DMS153 treated with DMSO at 0.1 percent for 48 hours (cell line): ENCODE data around the gene CASP8AP2.
"Not testable (repeated sequence)": the region's sequence is repeated elsewhere in the genome, so short reads cannot be mapped to it uniquely, and the experiment has no call there.

Source experiments
- DNase-seq: peaks from one replicate; lab custom pipeline; 2025; ENCODE audit not compliant: unreplicated experiment; lab: John Stamatoyannopoulos, UW

CASP8AP2 gene

DNA sequence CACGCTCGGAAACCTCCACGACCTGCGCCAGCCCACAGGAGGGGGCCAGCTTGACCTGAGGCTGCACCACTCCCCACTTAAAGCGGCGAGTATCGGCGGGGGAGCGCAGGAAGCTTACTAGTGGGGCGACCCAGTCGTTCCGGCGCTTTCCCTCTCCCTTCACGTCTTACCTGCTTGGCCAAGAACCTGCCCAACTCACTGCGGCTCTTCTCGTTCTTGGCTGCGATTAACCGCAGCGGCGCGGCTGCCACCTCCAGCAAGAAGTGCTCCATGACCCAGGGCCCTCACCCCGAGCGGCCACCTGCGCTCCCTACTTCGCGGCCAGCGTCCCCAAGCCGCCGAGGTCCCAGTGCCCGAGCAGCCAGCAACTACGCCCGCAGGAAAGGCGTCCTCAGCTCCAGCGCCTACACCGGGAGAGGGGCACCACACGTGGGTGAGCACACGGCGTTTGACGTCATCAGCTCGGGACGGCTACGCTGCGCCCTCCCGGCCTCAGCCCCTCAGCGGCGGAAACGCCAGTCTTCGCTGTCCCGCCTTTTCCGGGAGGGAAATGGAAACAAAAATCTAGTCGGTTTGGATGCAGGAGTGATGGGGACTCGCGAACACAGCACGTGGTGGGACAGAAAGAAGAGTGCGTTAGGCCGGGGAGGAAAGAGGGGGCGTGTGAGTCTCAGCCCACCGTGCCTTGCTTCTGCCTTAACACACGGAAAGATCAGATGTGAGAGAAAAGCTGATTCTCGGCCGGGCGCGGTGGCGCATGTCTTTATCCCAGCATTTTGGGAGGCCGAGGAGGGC lies 10.1 kb upstream of the CASP8AP2 start, which contains the start of gene MDN1:
Gene MDN1, minus strand, starts transcription at position 459 of the 795 bp plus-strand sequence. Its CDS starts 187 bp downstream, at position 272.
- peak; percentile 96 for DNase-seq

DNA sequence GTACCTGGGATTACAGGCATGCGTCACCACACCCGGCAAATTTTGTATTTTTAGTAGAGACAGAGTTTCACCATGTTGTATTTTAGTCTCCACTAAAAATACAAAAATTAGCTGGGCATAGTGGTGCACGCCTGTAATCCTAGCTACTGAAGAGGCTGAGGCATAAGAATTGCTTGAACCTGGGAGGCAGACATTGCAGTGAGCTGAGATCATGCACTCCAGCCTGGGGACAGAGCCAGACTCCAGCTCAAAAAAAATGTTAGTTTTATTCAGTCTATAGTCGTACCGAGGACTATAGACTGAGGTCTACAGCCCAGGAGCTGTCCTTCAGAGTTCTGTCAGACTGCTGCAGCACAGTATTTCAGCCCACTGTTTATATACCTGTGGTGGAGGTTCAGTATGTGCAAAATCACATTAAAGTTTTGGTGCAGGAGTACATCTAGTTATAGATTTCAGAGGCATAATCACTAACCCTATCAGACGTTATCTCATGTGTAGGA lies 3.6 kb upstream of the CASP8AP2 start:
- no peak for DNase-seq

DNA sequence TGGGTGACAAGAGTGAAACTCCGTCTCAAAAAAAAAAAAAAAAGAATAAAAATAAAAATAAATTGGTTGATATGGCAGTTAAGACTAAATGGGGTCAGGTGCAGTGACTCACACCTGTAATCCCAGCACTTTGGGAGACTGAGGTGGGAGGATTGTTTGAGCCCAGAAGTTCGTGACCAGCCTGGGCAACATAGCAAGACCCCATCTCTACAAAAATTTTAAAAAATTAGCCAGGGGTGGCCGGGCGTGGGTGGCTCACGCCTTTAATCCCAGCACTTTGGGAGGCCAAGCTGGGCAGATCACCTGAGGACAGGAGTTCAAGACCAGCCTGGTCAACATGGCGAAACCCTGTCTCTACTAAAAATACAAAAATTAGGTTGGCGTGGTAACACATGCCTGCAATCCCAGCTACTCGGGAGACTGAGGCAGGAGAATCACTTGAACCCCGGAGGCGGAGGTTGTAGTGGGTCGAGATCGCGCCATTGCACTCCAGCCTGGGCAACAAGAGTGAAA lies 1.1 kb upstream of the CASP8AP2 start:
- DNase-seq: not testable (repeated sequence)

DNA sequence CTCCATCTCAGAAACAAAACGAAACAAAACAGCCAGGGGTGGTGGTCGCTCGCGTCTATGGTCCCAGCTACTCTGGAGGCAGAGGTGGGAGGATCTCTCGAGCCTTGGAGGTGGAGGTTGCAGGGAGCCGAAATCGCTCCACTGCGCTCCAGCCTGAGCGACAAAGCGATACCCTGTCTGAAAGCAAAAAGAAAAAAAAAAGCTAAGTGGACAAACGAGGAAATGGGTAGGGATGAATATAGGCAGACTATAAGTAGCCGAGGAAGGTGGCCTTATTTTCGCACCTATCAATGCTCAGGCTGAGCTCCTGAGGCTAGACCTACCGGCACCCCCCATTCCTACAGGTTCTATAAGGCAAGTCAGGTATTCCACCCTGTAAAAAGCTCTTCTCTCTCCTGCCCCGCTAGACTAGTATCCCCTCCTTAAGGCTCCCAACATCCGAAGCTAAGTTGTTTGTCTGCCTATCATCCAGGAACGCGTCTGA lies 650 bp upstream of the CASP8AP2 start:
- peak; percentile 87 for DNase-seq

DNA sequence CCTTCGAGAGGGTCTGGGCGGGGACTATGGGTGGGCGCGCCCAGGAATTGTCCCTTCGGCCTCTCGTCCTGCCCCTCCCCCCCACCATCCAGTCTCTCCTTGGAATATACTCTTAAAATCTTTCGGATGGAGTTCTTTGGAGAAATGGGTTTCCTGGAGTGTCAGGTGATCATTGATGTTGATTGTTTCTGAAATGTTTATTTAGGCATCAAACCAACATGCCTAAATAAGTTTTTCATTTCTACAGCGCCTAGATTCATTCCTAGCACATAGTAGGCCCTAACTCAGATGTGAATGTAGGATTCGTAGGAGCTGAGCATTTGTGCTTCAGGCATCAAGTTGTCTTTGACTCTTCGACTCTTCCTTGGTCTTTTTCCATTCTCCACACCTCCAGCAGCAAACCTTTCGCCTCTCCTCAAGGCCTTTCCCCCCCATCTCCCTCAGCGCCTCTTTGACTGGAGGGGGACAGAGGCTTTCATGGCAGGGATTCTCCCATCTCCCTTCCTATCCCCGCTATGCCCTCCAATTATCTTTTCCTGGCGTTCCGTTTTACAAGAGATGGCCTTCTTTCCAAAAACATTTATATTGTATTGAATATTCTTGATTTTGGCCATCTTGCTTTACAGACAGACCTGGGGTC lies 610 bp downstream of the CASP8AP2 start:
- no peak for DNase-seq

DNA sequence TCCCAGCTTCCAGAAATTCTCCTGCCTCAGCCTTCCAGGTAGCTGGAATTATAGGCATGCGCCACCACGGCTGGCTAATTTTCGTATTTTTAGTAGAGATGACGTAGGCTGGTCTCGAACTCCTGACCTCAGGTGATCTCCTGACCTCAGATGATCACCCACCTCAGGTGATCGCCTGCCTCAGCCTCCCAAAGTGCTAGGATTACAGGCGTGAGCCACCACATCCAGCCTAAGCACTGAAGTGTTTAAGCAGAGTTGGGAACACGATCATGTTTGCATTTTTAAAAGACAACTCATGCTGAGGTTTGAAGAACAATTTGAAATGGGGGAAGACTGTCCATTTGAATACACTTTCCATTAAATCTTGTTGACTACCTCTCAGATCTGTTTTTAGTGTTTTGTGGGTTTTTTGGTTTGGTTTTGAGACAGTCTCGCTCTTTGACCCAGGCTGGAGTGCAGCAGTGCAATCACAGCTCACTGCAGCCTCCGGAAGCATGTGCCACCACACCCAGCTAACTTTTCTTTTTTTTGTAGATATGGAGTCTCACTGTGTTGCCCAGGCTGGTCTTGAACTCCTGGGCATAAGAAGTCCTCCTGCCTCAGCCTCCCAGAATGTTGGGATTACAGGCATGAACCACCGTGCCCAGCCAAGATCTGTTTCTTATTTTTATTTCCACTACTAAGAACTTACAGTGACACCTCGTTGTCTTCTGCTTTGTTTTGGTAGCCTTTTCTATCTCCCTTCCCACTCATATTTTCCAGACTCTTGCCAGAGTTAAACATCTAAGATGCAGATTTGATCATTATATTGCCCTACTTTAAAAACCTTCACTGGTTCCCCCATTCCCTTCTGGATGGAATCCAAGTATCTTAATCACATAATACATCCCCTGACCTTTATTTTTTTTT lies 5.5 kb downstream of the CASP8AP2 start:
- no peak for DNase-seq

DNA sequence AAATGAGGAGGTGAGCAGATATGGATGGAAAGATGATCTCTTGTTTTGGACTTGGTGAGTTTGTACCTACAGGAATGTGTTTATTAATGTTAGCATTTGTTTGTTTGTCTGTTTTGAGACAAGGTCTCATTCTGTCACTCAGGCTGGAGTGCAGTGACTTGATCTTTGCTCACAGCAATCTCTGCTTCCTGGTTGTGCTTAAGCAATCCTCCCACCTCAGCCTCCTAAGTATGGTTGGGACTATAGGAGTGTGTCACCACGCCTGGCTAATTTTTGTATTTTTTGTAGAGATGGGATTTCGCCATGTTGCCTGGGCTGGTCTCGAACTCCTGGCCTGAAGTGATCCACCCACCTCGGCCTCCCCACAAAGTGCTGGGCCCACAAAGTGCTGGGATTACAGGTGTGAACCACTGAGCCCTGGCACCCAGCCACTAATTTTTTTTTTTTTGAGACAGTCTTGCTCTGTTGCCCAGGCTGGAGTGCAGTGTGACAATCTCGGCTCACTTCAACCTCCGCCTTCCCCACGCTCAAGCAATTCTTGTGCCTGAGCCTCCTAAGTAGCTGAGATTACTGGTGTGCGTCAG lies 7.1 kb downstream of the CASP8AP2 start:
- no peak for DNase-seq

DNA sequence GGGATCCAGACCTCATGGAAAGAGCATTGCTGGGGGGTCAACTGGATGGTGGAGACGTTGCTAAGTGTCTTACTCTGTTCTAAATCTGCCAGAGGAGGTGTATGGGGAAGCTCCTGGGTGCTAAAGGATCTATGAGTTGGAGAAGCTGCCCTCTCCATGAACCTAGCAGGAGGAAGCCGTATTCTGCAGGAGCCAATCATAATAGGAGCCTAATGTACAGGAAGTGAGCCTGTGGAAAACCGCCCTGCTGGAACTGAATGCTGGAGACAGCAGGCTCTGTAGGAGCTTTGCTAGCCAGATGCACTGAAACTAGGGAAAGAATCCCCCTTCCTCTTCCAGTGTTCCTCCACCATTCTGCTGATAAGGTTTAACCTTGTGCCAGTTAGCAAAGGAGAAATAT lies 10.9 kb downstream of the CASP8AP2 start:
- no peak for DNase-seq

DNA sequence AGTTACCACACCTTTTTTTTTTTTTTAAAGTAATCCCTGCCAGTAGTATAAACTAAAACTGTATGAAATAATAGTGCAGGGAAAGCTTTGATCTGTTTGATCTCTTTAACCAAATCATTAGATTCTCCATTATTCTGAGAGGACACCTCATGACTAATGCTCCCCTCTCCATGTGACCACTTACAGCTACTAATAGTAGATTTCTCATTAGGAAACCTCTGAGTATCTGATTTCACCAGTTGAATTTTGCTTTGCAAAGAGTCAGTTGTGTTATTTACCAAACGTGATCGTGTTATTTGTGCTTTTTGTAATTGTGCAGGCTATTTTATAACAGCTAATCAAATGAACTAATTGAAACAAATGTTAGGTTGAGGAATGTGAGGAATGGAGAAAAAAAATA lies 12.5 kb downstream of the CASP8AP2 start:
- no peak for DNase-seq

DNA sequence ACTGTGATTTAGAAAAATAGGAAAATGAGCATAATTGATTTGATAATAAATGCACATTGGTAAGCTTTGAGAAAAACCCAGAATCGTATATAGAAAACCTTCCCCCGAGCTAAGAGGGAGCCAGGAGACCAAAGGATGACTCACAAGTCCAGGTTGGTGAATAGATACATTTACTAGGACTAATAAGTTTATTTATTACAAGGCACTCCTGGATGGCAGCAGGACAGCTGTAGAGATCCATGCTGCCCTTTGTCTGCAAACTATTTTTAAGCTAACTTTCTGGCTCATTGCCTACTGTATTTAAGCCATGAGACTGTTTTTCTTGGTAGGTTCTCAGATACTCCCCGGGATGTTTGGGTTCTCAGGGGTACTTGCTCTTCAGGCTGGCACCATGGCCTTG lies 13.4 kb downstream of the CASP8AP2 start:
- no peak for DNase-seq

DNA sequence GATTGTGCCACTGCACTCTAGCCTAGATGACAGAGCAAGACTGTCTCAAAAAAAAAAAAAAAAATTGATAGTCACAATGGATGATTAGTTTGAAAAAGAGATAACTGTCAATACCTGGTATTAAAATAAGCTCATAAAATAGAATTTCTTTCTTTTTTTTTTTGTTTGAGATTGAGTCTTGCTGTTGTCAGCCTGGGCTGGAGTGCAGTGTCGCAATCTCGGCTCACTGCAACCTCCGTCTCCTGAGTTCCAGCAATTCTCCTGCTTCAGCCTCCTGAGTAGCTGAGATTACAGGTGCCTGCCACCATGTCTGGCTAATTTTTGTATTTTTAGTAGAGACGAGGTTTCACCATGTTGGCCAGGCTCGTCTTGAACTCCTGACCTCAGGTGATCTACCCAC lies 17.8 kb downstream of the CASP8AP2 start:
- DNase-seq: not testable (repeated sequence)

DNA sequence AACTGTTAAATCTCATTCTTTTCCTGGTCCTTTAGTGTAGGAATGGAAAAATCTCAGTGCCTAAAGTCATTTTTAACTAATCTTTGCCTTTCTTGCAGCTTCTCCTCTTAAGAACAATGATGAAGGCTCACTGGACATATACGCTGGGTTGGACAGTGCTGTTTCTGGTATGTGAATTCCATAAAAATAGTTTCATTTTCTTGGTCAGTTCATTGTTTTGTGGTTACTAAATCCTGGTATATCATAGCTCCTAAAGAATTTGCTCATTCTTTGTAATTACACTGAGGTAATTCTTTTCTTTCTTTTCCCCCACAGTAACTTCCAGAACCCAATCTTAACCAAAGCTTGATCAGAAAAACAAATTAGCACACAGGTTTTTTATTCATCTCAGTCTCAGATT lies 23.4 kb downstream of the CASP8AP2 start:
- no peak for DNase-seq

DNA sequence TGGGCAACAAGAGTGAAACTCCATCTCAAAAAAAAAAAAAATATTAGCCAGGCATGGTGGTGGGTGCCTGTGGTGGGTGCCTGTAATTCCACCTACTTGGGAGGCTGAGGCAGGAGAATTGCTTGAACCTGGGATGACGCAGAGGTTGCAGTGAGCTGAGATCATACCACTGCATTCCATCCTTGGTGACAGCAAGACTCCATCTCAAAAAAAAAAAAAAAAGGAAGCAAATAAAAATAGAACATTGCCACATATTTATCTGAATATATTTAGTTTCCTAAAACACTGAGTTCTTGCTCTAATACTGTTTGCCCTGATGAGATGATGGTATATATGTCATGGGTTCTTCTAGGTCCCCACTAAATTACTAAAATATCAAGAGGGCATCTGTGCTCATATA lies 28.4 kb downstream of the CASP8AP2 start:
- no peak for DNase-seq

DNA sequence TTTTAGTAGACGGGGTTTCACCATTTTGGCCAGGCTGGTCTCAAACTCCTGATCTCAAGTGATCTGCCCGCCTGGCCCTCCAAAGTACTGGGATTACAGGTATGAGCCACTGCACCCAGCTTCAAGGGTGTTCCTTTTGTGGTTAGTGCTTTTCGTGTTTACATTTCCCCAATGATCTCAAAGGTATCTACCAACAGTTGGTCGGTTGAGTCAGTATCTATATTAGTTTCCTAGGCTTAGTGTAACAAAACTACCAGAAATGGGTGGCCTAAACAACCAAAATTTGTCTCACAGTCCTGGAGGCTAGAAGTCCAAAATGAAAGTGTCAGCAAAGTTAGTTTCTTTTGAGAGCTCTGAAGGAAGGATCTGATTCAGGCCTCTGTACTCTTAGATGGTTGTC lies 30.1 kb downstream of the CASP8AP2 start:
- no peak for DNase-seq

DNA sequence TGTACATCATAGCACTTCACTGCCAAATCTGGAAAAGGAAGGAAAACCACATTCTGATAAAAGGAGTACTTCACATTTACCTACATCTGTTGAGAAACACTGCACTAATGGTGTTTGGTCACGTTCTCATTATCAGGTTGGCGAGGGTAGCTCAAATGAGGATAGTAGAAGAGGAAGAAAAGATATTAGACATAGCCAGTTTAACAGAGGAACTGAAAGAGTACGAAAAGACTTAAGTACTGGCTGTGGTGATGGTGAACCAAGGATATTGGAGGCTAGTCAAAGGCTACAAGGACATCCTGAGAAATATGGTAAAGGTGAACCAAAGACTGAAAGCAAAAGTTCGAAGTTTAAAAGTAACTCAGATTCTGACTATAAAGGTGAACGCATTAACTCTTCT lies 32.6 kb downstream of the CASP8AP2 start:
- DNase-seq: no peak

DNA sequence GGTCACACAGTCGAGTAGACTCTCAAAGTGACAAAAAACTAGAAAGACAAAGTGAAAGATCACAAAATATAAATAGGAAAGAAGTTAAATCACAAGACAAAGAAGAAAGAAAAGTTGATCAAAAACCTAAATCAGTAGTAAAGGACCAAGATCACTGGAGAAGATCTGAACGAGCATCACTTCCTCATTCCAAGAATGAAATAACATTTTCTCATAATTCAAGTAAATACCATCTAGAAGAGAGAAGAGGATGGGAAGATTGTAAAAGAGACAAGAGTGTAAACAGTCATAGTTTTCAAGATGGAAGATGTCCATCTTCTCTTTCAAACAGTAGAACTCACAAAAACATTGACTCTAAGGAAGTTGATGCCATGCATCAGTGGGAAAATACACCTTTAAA lies 33.0 kb downstream of the CASP8AP2 start:
- no peak for DNase-seq

DNA sequence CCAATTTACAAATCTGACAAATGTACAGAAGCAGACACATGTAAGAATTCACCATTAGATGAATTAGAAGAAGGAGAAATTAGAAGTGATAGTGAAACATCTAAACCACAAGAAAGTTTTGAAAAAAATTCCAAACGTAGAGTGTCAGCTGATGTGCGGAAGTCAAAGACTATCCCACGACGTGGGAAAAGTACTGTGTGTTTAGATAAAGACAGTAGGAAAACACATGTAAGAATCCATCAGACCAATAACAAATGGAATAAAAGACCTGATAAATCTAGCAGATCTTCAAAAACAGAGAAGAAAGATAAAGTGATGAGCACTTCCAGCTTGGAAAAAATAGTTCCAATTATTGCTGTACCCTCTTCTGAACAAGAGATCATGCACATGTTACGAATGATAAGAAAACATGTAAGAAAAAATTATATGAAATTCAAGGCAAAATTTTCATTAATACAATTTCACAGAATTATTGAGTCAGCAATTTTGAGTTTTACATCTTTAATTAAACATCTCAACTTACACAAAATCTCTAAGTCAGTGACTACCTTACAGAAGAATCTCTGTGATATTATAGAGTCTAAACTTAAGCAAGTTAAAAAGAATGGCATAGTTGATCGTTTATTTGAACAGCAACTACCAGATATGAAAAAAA lies 36.5 kb downstream of the CASP8AP2 start:
- no peak for DNase-seq

DNA sequence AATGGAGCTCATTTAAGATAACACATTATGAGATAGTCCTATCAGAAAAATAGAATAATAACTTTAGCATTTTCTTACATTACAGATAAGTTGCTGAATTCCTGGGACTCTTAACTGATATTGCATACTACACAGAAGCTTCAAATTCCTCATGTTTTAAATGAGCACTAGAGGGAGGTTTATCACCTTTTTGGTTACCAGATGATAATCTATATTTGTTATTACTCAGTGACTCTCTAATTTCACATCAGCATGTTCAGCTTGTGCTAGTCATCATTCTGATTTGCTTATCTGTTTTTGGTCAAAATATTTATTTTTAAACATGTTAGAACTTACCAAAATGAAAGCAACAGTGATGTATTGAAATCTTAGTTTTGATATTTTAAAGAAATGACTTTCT lies 44.0 kb downstream of the CASP8AP2 start:
- no peak for DNase-seq

DNA sequence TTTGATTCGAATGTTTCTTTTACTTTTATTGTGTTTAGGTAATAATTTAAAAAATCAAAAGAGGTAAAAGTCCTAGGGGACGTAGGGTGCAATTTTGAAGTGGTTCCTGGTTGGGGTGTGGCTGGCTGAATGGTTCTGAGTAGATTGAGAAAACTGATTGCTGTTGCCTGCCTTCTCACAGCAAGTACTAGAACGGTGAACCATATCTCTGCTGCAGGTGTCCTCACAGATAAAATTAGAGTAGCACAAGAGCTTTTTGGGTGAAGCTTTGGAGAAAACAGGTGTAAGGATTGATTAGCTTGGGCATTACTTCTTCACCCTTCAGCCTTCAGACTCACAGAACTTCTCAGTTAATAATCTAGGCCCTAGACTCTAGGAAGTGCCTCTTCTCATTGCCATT lies 44.8 kb downstream of the CASP8AP2 start:
- DNase-seq: no peak
